WTC11 (cell line): ENCODE results near the gene EFEMP2. TPM values are rescaled to one million over a fixed set of nuclear protein-coding genes. Genes with fewer than 3 reads are reported as not detected.
A peak's percentile ranks its signal among the peaks of the same experiment; 100 is the strongest.

Source experiments
- ATF6 ChIP-seq: sonication (generic); formaldehyde crosslinking; IDR thresholded peaks from 2 replicates; pipeline ENCODE4 v1.8.1; 2023; ENCODE audit warnings: mild to moderate bottlenecking, missing genetic modification reagents
- CREM ChIP-seq: sonication (generic); formaldehyde crosslinking; IDR thresholded peaks from 2 replicates; pipeline ENCODE4 v1.8.1; 2022; ENCODE audit warnings: mild to moderate bottlenecking, missing genetic modification reagents, moderate library complexity
- CTCF ChIP-seq: fragments of 200-600 bp; IDR thresholded peaks from 2 replicates; pipeline ENCODE4 v1.8.0; 2022; ENCODE audit warnings: antibody characterized with exemption
- EMX1 ChIP-seq: fragments of 250-450 bp; sonication (Bioruptor Pico); IDR thresholded peaks from 2 replicates; pipeline ENCODE4 v1.8.0; 2021; ENCODE audit warnings: mild to moderate bottlenecking
- FOXP1 ChIP-seq: sonication (generic); formaldehyde crosslinking; IDR thresholded peaks from 2 replicates; pipeline ENCODE4 v1.8.0; 2022; ENCODE audit warnings: missing genetic modification reagents, mild to moderate bottlenecking, moderate library complexity, borderline replicate concordance
- GABPB1 ChIP-seq: sonication (generic); formaldehyde crosslinking; IDR thresholded peaks from 2 replicates; pipeline ENCODE4 v1.8.1; 2023; ENCODE audit warnings: mild to moderate bottlenecking, missing genetic modification reagents
- GTF2I ChIP-seq: fragments of 250-450 bp; sonication (Bioruptor Pico); conservative IDR thresholded peaks from 2 replicates; pipeline ENCODE4 v1.4.0; 2021; ENCODE audit warnings: mild to moderate bottlenecking
- JAZF1 ChIP-seq: fragments of 250-450 bp; sonication (Bioruptor Pico); IDR thresholded peaks from 2 replicates; pipeline ENCODE4 v1.9.0; 2021; ENCODE audit warnings: moderate library complexity, mild to moderate bottlenecking, inconsistent platforms
- KAT7 ChIP-seq: sonication (generic); formaldehyde crosslinking; IDR thresholded peaks from 2 replicates; pipeline ENCODE4 v1.8.1; 2023; ENCODE audit warnings: missing genetic modification reagents, mild to moderate bottlenecking, borderline replicate concordance
- MXD4 ChIP-seq: fragments of 250-450 bp; sonication (Bioruptor Pico); IDR thresholded peaks from 2 replicates; pipeline ENCODE4 v1.8.0; 2021; ENCODE audit warnings: mild to moderate bottlenecking, moderate library complexity, borderline replicate concordance
- NFATC4 ChIP-seq: fragments of 250-450 bp; sonication (Bioruptor Pico); IDR thresholded peaks from 2 replicates; pipeline ENCODE4 v1.9.0; 2021; ENCODE audit warnings: mild to moderate bottlenecking
- OVOL2 ChIP-seq: fragments of 250-450 bp; sonication (Bioruptor Pico); IDR thresholded peaks from 2 replicates; pipeline ENCODE4 v1.9.0; 2021; ENCODE audit warnings: mild to moderate bottlenecking, borderline replicate concordance
- PREB ChIP-seq: sonication (generic); formaldehyde crosslinking; IDR thresholded peaks from 2 replicates; pipeline ENCODE4 v1.8.1; 2022; ENCODE audit warnings: mild to moderate bottlenecking, missing genetic modification reagents, moderate library complexity, borderline replicate concordance
- RELA ChIP-seq: sonication (generic); formaldehyde crosslinking; IDR thresholded peaks from 2 replicates; pipeline ENCODE4 v1.8.1; 2022; ENCODE audit warnings: missing genetic modification reagents, mild to moderate bottlenecking, borderline replicate concordance
- SMAD3 ChIP-seq: sonication (generic); formaldehyde crosslinking; IDR thresholded peaks from 2 replicates; pipeline ENCODE4 v1.8.0; 2022; ENCODE audit warnings: missing genetic modification reagents, mild to moderate bottlenecking, borderline replicate concordance
- SMAD4 ChIP-seq: sonication (generic); formaldehyde crosslinking; IDR thresholded peaks from 2 replicates; pipeline ENCODE4 v1.8.0; 2022; ENCODE audit warnings: mild to moderate bottlenecking, missing genetic modification reagents
- SOX15 ChIP-seq: fragments of 250-450 bp; sonication (Bioruptor Pico); IDR thresholded peaks from 2 replicates; pipeline ENCODE4 v1.9.0; 2021; ENCODE audit warnings: mild to moderate bottlenecking
- TEAD1 ChIP-seq: sonication (generic); formaldehyde crosslinking; IDR thresholded peaks from 2 replicates; pipeline ENCODE4 v1.8.0; 2022; ENCODE audit warnings: mild to moderate bottlenecking, missing genetic modification reagents
- ZBTB21 ChIP-seq: sonication (generic); formaldehyde crosslinking; IDR thresholded peaks from 2 replicates; pipeline ENCODE4 v1.8.1; 2023; ENCODE audit warnings: mild to moderate bottlenecking, missing genetic modification reagents, borderline replicate concordance
- ZMAT4 ChIP-seq: fragments of 250-450 bp; sonication (Bioruptor Pico); IDR thresholded peaks from 2 replicates; pipeline ENCODE4 v1.9.0; 2021; ENCODE audit warnings: mild to moderate bottlenecking
- ZNF219 ChIP-seq: sonication (generic); formaldehyde crosslinking; IDR thresholded peaks from 2 replicates; pipeline ENCODE4 v1.8.0; 2023; ENCODE audit warnings: missing genetic modification reagents, mild to moderate bottlenecking, borderline replicate concordance
- ZNF232 ChIP-seq: sonication (generic); formaldehyde crosslinking; IDR thresholded peaks from 2 replicates; pipeline ENCODE4 v1.8.0; 2022; ENCODE audit warnings: mild to moderate bottlenecking, missing genetic modification reagents
- ZNF263 ChIP-seq: sonication (generic); formaldehyde crosslinking; IDR thresholded peaks from 2 replicates; pipeline ENCODE4 v1.8.1; 2022; ENCODE audit warnings: low read depth, mild to moderate bottlenecking, moderate library complexity, missing genetic modification reagents
- ZNF396 ChIP-seq: fragments of 250-450 bp; sonication (Bioruptor Pico); IDR thresholded peaks from 2 replicates; pipeline ENCODE4 v1.8.0; 2021; ENCODE audit warnings: mild to moderate bottlenecking, moderate library complexity, borderline replicate concordance
- total RNA-seq: library from RNA; stranded (reverse); gene quantifications from 3 replicates; pipeline ENCODE4 v1.2.3, GENCODE V29; 2021
- TF ChIP-seq, protein P1 (sequence below): sonication (generic); formaldehyde crosslinking; IDR thresholded peaks from 2 replicates; pipeline ENCODE4 v1.8.0; 2022; ENCODE audit warnings: mild to moderate bottlenecking, missing genetic modification reagents
- TF ChIP-seq, protein P2 (sequence below): sonication (generic); formaldehyde crosslinking; IDR thresholded peaks from 2 replicates; pipeline ENCODE4 v1.8.0; 2022; ENCODE audit warnings: mild to moderate bottlenecking, missing genetic modification reagents
- TF ChIP-seq, protein P3 (sequence below): fragments of 250-450 bp; sonication (Bioruptor Pico); conservative IDR thresholded peaks from 2 replicates; pipeline ENCODE4 v1.9.0; 2021; ENCODE audit warnings: mild to moderate bottlenecking
- TF ChIP-seq, protein P4 (sequence below): sonication (generic); formaldehyde crosslinking; conservative IDR thresholded peaks from 2 replicates; pipeline ENCODE4 v1.8.1; 2022; ENCODE audit warnings: mild to moderate bottlenecking, missing genetic modification reagents
- TF ChIP-seq, protein P5 (sequence below): sonication (generic); formaldehyde crosslinking; IDR thresholded peaks from 2 replicates; pipeline ENCODE4 v1.8.1; 2023; ENCODE audit warnings: mild to moderate bottlenecking, missing genetic modification reagents

EFEMP2 gene
- total RNA-seq, 1 experiment from 2014 or later, result 14.2 TPM

- TF ChIP-seq, protein P1, sequence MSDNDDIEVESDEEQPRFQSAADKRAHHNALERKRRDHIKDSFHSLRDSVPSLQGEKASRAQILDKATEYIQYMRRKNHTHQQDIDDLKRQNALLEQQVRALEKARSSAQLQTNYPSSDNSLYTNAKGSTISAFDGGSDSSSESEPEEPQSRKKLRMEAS, result peak; percentile 99
- TF ChIP-seq ATF6 (CRISPR knock-in tag) (no peak), ZNF219 (CRISPR knock-in tag) (no peak), SOX15 (no peak), ZBTB21 (CRISPR knock-in tag) (peak; percentile 72), NFATC4 (CRISPR knock-in tag) (no peak), GABPB1 (CRISPR knock-in tag) (no peak), GTF2I (CRISPR knock-in tag) (no peak), JAZF1 (CRISPR knock-in tag) (no peak), MXD4 (CRISPR knock-in tag) (no peak), KAT7 (no peak), ZNF263 (CRISPR knock-in tag) (no peak), PREB (CRISPR knock-in tag) (no peak), CREM (peak; percentile 76; the same call in 1 of the 2 replicates), SMAD4 (CRISPR knock-in tag) (no peak), CTCF (no peak), ZMAT4 (CRISPR knock-in tag) (no peak), ZNF232 (peak; percentile 68; the same call in 1 of the 2 replicates), ZNF396 (CRISPR knock-in tag) (no peak), FOXP1 (CRISPR knock-in tag) (peak; percentile 93; the same call in 1 of the 2 replicates), SMAD3 (CRISPR knock-in tag) (peak; percentile 89), TEAD1 (CRISPR knock-in tag) (no peak; the same call in 1 of the 2 replicates), RELA (no peak), OVOL2 (CRISPR knock-in tag) (no peak), EMX1 (CRISPR knock-in tag) (no peak)
- TF ChIP-seq, protein P2, sequence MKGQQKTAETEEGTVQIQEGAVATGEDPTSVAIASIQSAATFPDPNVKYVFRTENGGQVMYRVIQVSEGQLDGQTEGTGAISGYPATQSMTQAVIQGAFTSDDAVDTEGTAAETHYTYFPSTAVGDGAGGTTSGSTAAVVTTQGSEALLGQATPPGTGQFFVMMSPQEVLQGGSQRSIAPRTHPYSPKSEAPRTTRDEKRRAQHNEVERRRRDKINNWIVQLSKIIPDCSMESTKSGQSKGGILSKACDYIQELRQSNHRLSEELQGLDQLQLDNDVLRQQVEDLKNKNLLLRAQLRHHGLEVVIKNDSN (CRISPR knock-in tag), result peak; percentile 93
- TF ChIP-seq, protein P3, sequence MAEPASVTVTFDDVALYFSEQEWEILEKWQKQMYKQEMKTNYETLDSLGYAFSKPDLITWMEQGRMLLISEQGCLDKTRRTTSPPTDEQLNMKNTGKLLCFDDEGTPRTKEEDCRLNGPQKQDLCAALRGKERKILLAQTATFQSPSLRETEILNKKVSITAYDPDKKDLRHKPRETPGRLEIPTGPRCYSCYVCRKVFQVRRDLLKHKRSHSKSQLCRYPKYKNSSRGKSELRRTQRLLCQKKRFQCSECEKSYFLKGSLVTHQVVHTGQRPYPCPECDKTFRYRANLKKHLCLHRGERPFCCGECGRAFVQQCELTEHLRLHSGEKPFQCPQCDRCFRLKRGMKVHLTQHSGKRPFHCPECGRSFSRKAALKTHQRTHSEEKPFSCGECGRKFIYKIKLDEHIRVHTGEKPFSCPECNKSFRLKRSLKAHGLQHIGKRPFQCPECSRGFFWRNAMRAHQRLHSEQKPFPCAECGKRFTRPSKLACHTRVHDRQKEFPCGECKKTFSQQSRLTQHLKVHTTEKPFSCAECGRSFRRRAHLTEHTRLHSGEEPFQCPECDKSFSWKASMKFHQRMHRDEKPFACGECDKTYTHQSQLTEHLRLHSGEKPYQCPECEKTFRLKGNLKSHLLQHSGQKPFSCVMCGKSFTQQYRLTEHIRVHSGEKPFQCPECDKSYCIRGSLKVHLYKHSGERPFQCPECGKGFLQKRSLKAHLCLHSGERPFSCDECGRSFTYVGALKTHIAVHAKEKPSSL (CRISPR knock-in tag), result no peak
- TF ChIP-seq, protein P4, sequence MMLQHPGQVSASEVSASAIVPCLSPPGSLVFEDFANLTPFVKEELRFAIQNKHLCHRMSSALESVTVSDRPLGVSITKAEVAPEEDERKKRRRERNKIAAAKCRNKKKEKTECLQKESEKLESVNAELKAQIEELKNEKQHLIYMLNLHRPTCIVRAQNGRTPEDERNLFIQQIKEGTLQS, result no peak
- TF ChIP-seq, protein P5, sequence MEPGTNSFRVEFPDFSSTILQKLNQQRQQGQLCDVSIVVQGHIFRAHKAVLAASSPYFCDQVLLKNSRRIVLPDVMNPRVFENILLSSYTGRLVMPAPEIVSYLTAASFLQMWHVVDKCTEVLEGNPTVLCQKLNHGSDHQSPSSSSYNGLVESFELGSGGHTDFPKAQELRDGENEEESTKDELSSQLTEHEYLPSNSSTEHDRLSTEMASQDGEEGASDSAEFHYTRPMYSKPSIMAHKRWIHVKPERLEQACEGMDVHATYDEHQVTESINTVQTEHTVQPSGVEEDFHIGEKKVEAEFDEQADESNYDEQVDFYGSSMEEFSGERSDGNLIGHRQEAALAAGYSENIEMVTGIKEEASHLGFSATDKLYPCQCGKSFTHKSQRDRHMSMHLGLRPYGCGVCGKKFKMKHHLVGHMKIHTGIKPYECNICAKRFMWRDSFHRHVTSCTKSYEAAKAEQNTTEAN (CRISPR knock-in tag), result no peak; the same call in 1 of the 2 replicates
These were observed 39.1 kb downstream of the EFEMP2 start, which contains the start of gene SNX32 (continued) for GRCh38 chr11:65833297-65834030.
